Gastrocnemius medialis (tissue), 4 donors: ENCODE measurements around the gene DONSON.

Experiments used
- POLR2A ChIP-seq, 2 donors: fragments of 450-650 bp; IDR thresholded peaks; one replicate each; pipeline ENCODE4 v1.6.1; 2017; ENCODE audit warnings: antibody characterized with exemption in 2 of 2, mild to moderate bottlenecking in 2 of 2, moderate library complexity in 2 of 2
- TF ChIP-seq, protein P1 (sequence below), 5 experiments: fragments of 450-650 bp in 3 of 5; fragments of 200-600 bp in 2 of 5; sonication (generic) in 2 of 5; IDR thresholded peaks in 4 of 5; conservative IDR thresholded peaks in 1 of 5; 1 replicate in 4 of 5; 2 replicates in 1 of 5; pipeline ENCODE4 v1.5.1; 2016 to 2019; ENCODE audit warnings: antibody characterized with exemption in 5 of 5, mild to moderate bottlenecking in 3 of 5, moderate library complexity in 3 of 5

DNA sequence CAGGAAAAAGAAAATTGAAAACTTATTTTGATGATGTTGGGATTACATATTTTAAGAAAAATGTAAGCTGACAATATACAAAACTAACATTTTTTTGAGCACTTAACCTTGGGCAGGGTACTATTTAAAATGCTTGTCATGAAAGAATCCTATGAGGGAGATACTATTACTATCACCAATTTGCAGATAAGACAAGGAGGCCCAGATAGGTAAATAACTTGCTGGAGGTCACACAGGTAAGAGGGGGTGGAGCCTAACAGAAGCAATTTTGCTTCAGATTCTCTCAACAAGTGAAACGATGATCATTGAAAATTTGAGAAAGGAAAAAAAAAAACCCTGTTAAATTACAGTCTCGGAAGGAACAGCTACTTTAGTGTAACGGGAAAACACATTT is 47.8 kb downstream of the DONSON start:
- TF ChIP-seq, protein P1, sequence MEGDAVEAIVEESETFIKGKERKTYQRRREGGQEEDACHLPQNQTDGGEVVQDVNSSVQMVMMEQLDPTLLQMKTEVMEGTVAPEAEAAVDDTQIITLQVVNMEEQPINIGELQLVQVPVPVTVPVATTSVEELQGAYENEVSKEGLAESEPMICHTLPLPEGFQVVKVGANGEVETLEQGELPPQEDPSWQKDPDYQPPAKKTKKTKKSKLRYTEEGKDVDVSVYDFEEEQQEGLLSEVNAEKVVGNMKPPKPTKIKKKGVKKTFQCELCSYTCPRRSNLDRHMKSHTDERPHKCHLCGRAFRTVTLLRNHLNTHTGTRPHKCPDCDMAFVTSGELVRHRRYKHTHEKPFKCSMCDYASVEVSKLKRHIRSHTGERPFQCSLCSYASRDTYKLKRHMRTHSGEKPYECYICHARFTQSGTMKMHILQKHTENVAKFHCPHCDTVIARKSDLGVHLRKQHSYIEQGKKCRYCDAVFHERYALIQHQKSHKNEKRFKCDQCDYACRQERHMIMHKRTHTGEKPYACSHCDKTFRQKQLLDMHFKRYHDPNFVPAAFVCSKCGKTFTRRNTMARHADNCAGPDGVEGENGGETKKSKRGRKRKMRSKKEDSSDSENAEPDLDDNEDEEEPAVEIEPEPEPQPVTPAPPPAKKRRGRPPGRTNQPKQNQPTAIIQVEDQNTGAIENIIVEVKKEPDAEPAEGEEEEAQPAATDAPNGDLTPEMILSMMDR (IDR thresholded peaks at IDR 0.05 in 4 of 5, conservative IDR thresholded peaks at IDR 0.05 in 1 of 5): no peak
- TF ChIP-seq POLR2A (IDR thresholded peaks at IDR 0.05): no peak
